HCT116 (cell line): ENCODE measurements around the gene POLR2A. TPM values are rescaled to one million over a fixed set of nuclear protein-coding genes. Genes with fewer than 3 reads are reported as not detected.

ENCODE experiments used
- ATAC-seq: fragments of 200-7000 bp; cut with Tn5 transposase; 2 replicates; pipeline ENCODE4 v1.9.1; 2020; ENCODE audit warnings: mild to moderate bottlenecking, moderate library complexity
- BruUV-seq: library from RNA; stranded (reverse); fragments of 400-500 nt; replicated peaks from 2 replicates; lab custom pipeline; 2021; lab: Mats Ljungman, UMichigan
- CTCF ChIA-PET: fragments of 300-600 bp; sonication (Branson Sonifier 250); formaldehyde crosslinking; loops from one replicate; lab custom pipeline; 2021; ENCODE audit warnings: antibody characterized with exemption; lab: Charles Lee
- POLR2A ChIA-PET: fragments of 300-600, 350-600 bp; sonication (Branson Sonifier 250); formaldehyde crosslinking; loops from one replicate; lab custom pipeline; 2021; ENCODE audit warnings: antibody characterized with exemption; lab: Charles Lee
- RAD21 ChIA-PET, 2 experiments: fragments of 300-600 bp; sonication (Branson Sonifier 250); formaldehyde crosslinking; loops; one replicate each; lab custom pipeline; 2023; ENCODE audit warnings: low total read pairs in 2 of 2; ENCODE audit not compliant: uncharacterized antibody in 2 of 2, unreplicated experiment in 2 of 2, low non-redundant PET in 1 of 2; lab: Charles Lee
- DNase-seq: peaks from one replicate; pipeline ENCODE4 v3.0.0-alpha.2; 2010; ENCODE audit warnings: low read depth, low spot score
- H2AFZ ChIP-seq: fragments of 200-600 bp; shearing (Covaris generic), sonication (generic); 2 replicates; pipeline ENCODE4 v1.6.1; 2017; ENCODE audit warnings: low read depth, mixed run types, mixed read lengths, antibody characterized with exemption, low read length; ENCODE audit not compliant: poor library complexity, severe bottlenecking
- H3K27ac ChIP-seq: 2 replicates; pipeline ENCODE4 v1.5.1; 2012; ENCODE audit warnings: low read depth, low read length
- H3K27me3 ChIP-seq: fragments of 200-600 bp; sonication (generic); 2 replicates; pipeline ENCODE4 v1.6.1; 2016; ENCODE audit warnings: mixed run types, low read length, mixed read lengths; ENCODE audit not compliant: insufficient read depth
- H3K36me3 ChIP-seq, 2 experiments: fragments of 200-500 bp in 1 of 2; fragments of 200-600 bp in 1 of 2; sonication (Bioruptor generic) in 1 of 2; sonication (generic) in 1 of 2; 2 replicates each; pipeline versions ENCODE4 v1.5.1 to v1.6.1; 2014 to 2016; ENCODE audit warnings: low read length in 2 of 2, inconsistent platforms in 1 of 2, mixed read lengths in 1 of 2, mixed run types in 1 of 2; ENCODE audit not compliant: insufficient read depth in 2 of 2, control insufficient read depth in 1 of 2
- H3K4me1 ChIP-seq, 2 experiments: fragments of 200-600 bp in 1 of 2; sonication (generic) in 1 of 2; 2 replicates each; pipeline versions ENCODE4 v1.5.1 to v1.6.1; 2012 to 2017; ENCODE audit warnings: low read length in 2 of 2, inconsistent platforms in 1 of 2, mild to moderate bottlenecking in 1 of 2, mixed read lengths in 1 of 2, mixed run types in 1 of 2, moderate library complexity in 1 of 2; ENCODE audit not compliant: insufficient read depth in 2 of 2, control insufficient read depth in 1 of 2
- H3K4me2 ChIP-seq: fragments of 200-600 bp; sonication (generic); 2 replicates; pipeline ENCODE4 v1.6.1; 2017; ENCODE audit warnings: mixed run types, low read length, mixed read lengths
- H3K4me3 ChIP-seq, 2 experiments: fragments of 200-600 bp in 1 of 2; sonication (generic) in 1 of 2; replicated peaks in 1 of 2; 2 replicates each; pipeline ENCODE4 v1.5.1; 2011 to 2016; ENCODE audit warnings: low read length in 2 of 2, control low read depth in 1 of 2, low read depth in 1 of 2, mild to moderate bottlenecking in 1 of 2, mixed read lengths in 1 of 2, mixed run types in 1 of 2
- H3K79me2 ChIP-seq: fragments of 200-600 bp; sonication (generic); 2 replicates; pipeline ENCODE4 v1.6.1; 2017; ENCODE audit warnings: mild to moderate bottlenecking, mixed run types, low read length, moderate library complexity, mixed read lengths; ENCODE audit not compliant: insufficient read depth
- H3K9ac ChIP-seq: fragments of 200-600 bp; sonication (generic); 2 replicates; pipeline ENCODE4 v1.6.1; 2016; ENCODE audit warnings: low read length, mixed read lengths
- H3K9me2 ChIP-seq: fragments of 200-600 bp; sonication (generic), shearing (Covaris generic); 2 replicates; pipeline ENCODE4 v1.6.1; 2017; ENCODE audit warnings: mixed run types, mild to moderate bottlenecking, moderate library complexity; ENCODE audit not compliant: insufficient read depth
- H3K9me3 ChIP-seq, 2 experiments: fragments of 200-500 bp in 1 of 2; fragments of 200-600 bp in 1 of 2; sonication (Bioruptor generic) in 1 of 2; sonication (generic) in 1 of 2; 2 replicates each; pipeline ENCODE4 v1.6.1; 2014 to 2017; ENCODE audit warnings: low read length in 2 of 2, mixed read lengths in 2 of 2, inconsistent platforms in 1 of 2, low read depth in 1 of 2, mild to moderate bottlenecking in 1 of 2, mixed run types in 1 of 2, moderate library complexity in 1 of 2; ENCODE audit not compliant: control insufficient read depth in 1 of 2, insufficient read depth in 1 of 2
- H4K20me1 ChIP-seq: fragments of 200-600 bp; sonication (generic), shearing (Covaris generic); 2 replicates; pipeline ENCODE4 v1.6.1; 2017; ENCODE audit warnings: mixed run types, mild to moderate bottlenecking, moderate library complexity; ENCODE audit not compliant: insufficient read depth
- ATF3 ChIP-seq: IDR thresholded peaks from 2 replicates; pipeline ENCODE4 v1.6.1; 2012
- CBX3 ChIP-seq: IDR thresholded peaks from 2 replicates; pipeline ENCODE4 v1.6.1; 2012; ENCODE audit warnings: low read depth
- CTCF ChIP-seq, 3 experiments: fragments of 200-600 bp in 1 of 3; sonication (generic) in 1 of 3; IDR thresholded peaks in 2 of 3; conservative IDR thresholded peaks in 1 of 3; 2 replicates each; pipeline ENCODE4 v1.5.1; 2012 to 2017; ENCODE audit warnings: low read depth in 2 of 3, low read length in 2 of 3, antibody characterized with exemption in 1 of 3, borderline replicate concordance in 1 of 3, control low read depth in 1 of 3, mild to moderate bottlenecking in 1 of 3, mixed read lengths in 1 of 3, mixed run types in 1 of 3, moderate library complexity in 1 of 3; ENCODE audit not compliant: insufficient read depth in 1 of 3
- EGR1 ChIP-seq: IDR thresholded peaks from 2 replicates; pipeline ENCODE4 v1.6.1; 2012; ENCODE audit warnings: low read depth
- ELF1 ChIP-seq: IDR thresholded peaks from 2 replicates; pipeline ENCODE4 v1.6.1; 2012; ENCODE audit warnings: low read depth, borderline replicate concordance
- FOSL1 ChIP-seq: IDR thresholded peaks from 2 replicates; pipeline ENCODE4 v1.6.1; 2012; ENCODE audit warnings: low read depth
- JUND ChIP-seq: IDR thresholded peaks from 2 replicates; pipeline ENCODE4 v1.6.1; 2012
- MAX ChIP-seq: IDR thresholded peaks from 2 replicates; pipeline ENCODE4 v1.6.1; 2012
- POLR2A ChIP-seq: IDR thresholded peaks from 2 replicates; pipeline ENCODE4 v1.7.0; 2011; ENCODE audit warnings: borderline replicate concordance; ENCODE audit not compliant: insufficient read depth, insufficient read length; ENCODE audit errors: extremely low read depth
- POLR2AphosphoS5 ChIP-seq: IDR thresholded peaks from 2 replicates; pipeline ENCODE4 v1.6.1; 2011; ENCODE audit warnings: mild to moderate bottlenecking, low read depth, low read length, moderate library complexity
- RAD21 ChIP-seq: IDR thresholded peaks from 2 replicates; pipeline ENCODE4 v1.6.1; 2012; ENCODE audit warnings: low read depth, mild to moderate bottlenecking
- SIN3A ChIP-seq: IDR thresholded peaks from 2 replicates; pipeline ENCODE4 v1.6.1; 2012; ENCODE audit warnings: low read depth
- YY1 ChIP-seq: IDR thresholded peaks from 2 replicates; pipeline ENCODE4 v1.6.1; 2011; ENCODE audit warnings: low read length, low read depth, moderate library complexity, mild to moderate bottlenecking; ENCODE audit not compliant: insufficient replicate concordance; ENCODE audit errors: extremely low read depth
- ZFX ChIP-seq: fragments of 450-650 bp; IDR thresholded peaks from 2 replicates; pipeline ENCODE4 v1.6.1; 2017
- ZNF274 ChIP-seq: fragments of 200-500 bp; sonication (Bioruptor generic); IDR thresholded peaks from 2 replicates; pipeline ENCODE4 v1.6.1; 2014; ENCODE audit warnings: mild to moderate bottlenecking, low read depth, low read length, inconsistent platforms
- intact Hi-C: fragments of 100-400 bp; cut with micrococcal nuclease; formaldehyde crosslinking; loops from 2 replicates; pipeline ENCODE4 v1.10.0; 2022
- total RNA-seq: library from RNA; stranded (reverse); gene quantifications from one replicate; pipeline ENCODE4 v1.2.1, GENCODE V29; 2021; ENCODE audit not compliant: unreplicated experiment
- TF ChIP-seq, protein P1 (sequence below): IDR thresholded peaks from 2 replicates; pipeline ENCODE4 v1.6.1; 2012; ENCODE audit warnings: low read depth
- TF ChIP-seq, protein P2 (sequence below): IDR thresholded peaks from 2 replicates; pipeline ENCODE4 v1.6.1; 2011; ENCODE audit warnings: mild to moderate bottlenecking, low read length, moderate library complexity; ENCODE audit not compliant: insufficient replicate concordance; ENCODE audit errors: extremely low read depth

The POLR2A gene
- total RNA-seq, 1 experiment from 2014 or later = 205 TPM

DNA sequence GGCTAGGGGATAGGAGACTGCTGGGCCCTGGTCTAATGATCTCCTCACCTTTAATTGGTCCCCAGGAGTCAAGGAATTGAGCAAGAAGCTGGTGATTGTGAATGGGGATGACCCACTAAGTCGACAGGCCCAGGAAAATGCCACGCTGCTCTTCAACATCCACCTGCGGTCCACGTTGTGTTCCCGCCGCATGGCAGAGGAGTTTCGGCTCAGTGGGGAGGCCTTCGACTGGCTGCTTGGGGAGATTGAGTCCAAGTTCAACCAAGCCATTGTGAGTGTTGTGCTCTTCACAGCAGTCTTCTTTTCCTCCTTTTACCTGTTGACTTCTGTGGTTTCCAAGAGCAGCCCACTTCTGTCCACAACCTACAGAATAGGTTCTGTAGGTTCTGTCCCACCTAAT is 19.4 kb downstream of the POLR2A start:
- Histone ChIP-seq H3K27me3 (no peaks in the 10 kb centered on the region), H3K9ac (no peak overlapping the region), H2AFZ (no peak overlapping the region), H3K36me3 (peaks cover 73 to 77% of the 10 kb centered on the region in 2 experiments), H3K4me3 (no peak overlapping the region), H3K4me2 (no peak overlapping the region), H3K9me2 (no peaks in the 10 kb centered on the region), H3K9me3 (no peaks in the 10 kb centered on the region), H3K79me2 (peaks cover 53% of the 10 kb centered on the region; the same call in 1 of the 2 replicates), H4K20me1 (0 out of 2 replicates have a peak, but pooled peaks cover 3% of the 10 kb centered on the region), H3K27ac (no peak overlapping the region), H3K4me1 (no peaks in the 10 kb centered on the region)
- POLR2A ChIA-PET = no interaction called here
- no peak for TF ChIP-seq EGR1
- no peak for TF ChIP-seq JUND
- no peak for TF ChIP-seq YY1
- no peak for TF ChIP-seq ATF3
- no peak for TF ChIP-seq RAD21
- no peak for TF ChIP-seq FOSL1
- TF ChIP-seq SIN3A = no peak
- no peak for TF ChIP-seq ELF1
- no peak for TF ChIP-seq ZNF274
- TF ChIP-seq, protein P1, sequence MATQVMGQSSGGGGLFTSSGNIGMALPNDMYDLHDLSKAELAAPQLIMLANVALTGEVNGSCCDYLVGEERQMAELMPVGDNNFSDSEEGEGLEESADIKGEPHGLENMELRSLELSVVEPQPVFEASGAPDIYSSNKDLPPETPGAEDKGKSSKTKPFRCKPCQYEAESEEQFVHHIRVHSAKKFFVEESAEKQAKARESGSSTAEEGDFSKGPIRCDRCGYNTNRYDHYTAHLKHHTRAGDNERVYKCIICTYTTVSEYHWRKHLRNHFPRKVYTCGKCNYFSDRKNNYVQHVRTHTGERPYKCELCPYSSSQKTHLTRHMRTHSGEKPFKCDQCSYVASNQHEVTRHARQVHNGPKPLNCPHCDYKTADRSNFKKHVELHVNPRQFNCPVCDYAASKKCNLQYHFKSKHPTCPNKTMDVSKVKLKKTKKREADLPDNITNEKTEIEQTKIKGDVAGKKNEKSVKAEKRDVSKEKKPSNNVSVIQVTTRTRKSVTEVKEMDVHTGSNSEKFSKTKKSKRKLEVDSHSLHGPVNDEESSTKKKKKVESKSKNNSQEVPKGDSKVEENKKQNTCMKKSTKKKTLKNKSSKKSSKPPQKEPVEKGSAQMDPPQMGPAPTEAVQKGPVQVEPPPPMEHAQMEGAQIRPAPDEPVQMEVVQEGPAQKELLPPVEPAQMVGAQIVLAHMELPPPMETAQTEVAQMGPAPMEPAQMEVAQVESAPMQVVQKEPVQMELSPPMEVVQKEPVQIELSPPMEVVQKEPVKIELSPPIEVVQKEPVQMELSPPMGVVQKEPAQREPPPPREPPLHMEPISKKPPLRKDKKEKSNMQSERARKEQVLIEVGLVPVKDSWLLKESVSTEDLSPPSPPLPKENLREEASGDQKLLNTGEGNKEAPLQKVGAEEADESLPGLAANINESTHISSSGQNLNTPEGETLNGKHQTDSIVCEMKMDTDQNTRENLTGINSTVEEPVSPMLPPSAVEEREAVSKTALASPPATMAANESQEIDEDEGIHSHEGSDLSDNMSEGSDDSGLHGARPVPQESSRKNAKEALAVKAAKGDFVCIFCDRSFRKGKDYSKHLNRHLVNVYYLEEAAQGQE = no peak
- TF ChIP-seq, protein P2, sequence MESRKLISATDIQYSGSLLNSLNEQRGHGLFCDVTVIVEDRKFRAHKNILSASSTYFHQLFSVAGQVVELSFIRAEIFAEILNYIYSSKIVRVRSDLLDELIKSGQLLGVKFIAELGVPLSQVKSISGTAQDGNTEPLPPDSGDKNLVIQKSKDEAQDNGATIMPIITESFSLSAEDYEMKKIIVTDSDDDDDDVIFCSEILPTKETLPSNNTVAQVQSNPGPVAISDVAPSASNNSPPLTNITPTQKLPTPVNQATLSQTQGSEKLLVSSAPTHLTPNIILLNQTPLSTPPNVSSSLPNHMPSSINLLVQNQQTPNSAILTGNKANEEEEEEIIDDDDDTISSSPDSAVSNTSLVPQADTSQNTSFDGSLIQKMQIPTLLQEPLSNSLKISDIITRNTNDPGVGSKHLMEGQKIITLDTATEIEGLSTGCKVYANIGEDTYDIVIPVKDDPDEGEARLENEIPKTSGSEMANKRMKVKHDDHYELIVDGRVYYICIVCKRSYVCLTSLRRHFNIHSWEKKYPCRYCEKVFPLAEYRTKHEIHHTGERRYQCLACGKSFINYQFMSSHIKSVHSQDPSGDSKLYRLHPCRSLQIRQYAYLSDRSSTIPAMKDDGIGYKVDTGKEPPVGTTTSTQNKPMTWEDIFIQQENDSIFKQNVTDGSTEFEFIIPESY = no peak
- no peak for TF ChIP-seq CBX3
- TF ChIP-seq CTCF (IDR thresholded peaks at IDR 0.05 in 2 of 3, conservative IDR thresholded peaks at IDR 0.05 in 1 of 3; ENCODE audit: borderline replicate concordance in 1 of 3, insufficient read depth in 1 of 3, low read depth in 2 of 3, low read length in 2 of 3) = no peak
- TF ChIP-seq POLR2AphosphoS5 = no peak
- no peak for TF ChIP-seq ZFX
- no peak for TF ChIP-seq MAX
- TF ChIP-seq POLR2A = no peak
- CTCF ChIA-PET = interaction anchor here (1.0 kb wide), 1 partner anchor 11 kb away, joined by 3 read pairs; no protein-coding TSS in a partner anchor
- intact Hi-C loops = no loop called here
- no TSS peak for BruUV-seq
- no peak for DNase-seq
- RAD21 ChIA-PET = no interaction called here
- no peak for ATAC-seq
